GM12874 (cell line): ENCODE data around the gene NMRK1.

Experiments used
- CTCF ChIP-seq: IDR thresholded peaks from 2 replicates; pipeline ENCODE4 v1.5.1; 2011; ENCODE audit warnings: low read depth, mild to moderate bottlenecking, control low read depth, low read length, moderate library complexity; ENCODE audit not compliant: insufficient read depth

The NMRK1 gene

GRCh38 chr9:75069171-75069570 is 18.8 kb downstream of the NMRK1 start:
- TF ChIP-seq CTCF: no peak

GRCh38 chr9:75067894-75068293 is 20.1 kb downstream of the NMRK1 start:
- no peak for TF ChIP-seq CTCF

GRCh38 chr9:75065510-75065909 is 22.4 kb downstream of the NMRK1 start:
- TF ChIP-seq CTCF: no peak

- no peak for TF ChIP-seq CTCF
These were observed 23.5 kb downstream of the NMRK1 start for GRCh38 chr9:75064307-75065025.

GRCh38 chr9:75063556-75064305 is 24.2 kb downstream of the NMRK1 start:
- TF ChIP-seq CTCF: no peak

- TF ChIP-seq CTCF: no peak
These were observed 26.8 kb downstream of the NMRK1 start for GRCh38 chr9:75061169-75061568.

GRCh38 chr9:75054368-75055001 is 33.5 kb downstream of the NMRK1 start:
- no peak for TF ChIP-seq CTCF
